KMS-11 (cell line): ENCODE measurements around the gene PLB1.

Source experiments
- H2AFZ ChIP-seq: fragments of 200-600 bp; sonication (generic); 2 replicates; pipeline ENCODE4 v1.6.1; 2016; ENCODE audit warnings: antibody characterized with exemption, mixed run types, low read depth
- H3K27ac ChIP-seq: fragments of 200-600 bp; sonication (generic); 2 replicates; pipeline ENCODE4 v1.6.1; 2016; ENCODE audit warnings: mild to moderate bottlenecking, mixed run types
- H3K27me3 ChIP-seq: fragments of 200-600 bp; sonication (generic); 2 replicates; pipeline ENCODE4 v1.6.1; 2017; ENCODE audit warnings: mild to moderate bottlenecking, low read depth, mixed run types, moderate library complexity; ENCODE audit not compliant: insufficient read depth
- H3K36me3 ChIP-seq: fragments of 200-600 bp; sonication (generic); 2 replicates; pipeline ENCODE4 v1.6.1; 2017; ENCODE audit warnings: mild to moderate bottlenecking, mixed run types; ENCODE audit not compliant: insufficient read depth
- H3K4me1 ChIP-seq: fragments of 200-600 bp; sonication (generic); 2 replicates; pipeline ENCODE4 v1.6.1; 2016; ENCODE audit warnings: mild to moderate bottlenecking, low read depth, mixed run types; ENCODE audit not compliant: poor library complexity, severe bottlenecking
- H3K4me2 ChIP-seq: fragments of 200-600 bp; sonication (generic); 2 replicates; pipeline ENCODE4 v1.7.0; 2016; ENCODE audit warnings: mild to moderate bottlenecking, mixed run types
- H3K4me3 ChIP-seq: fragments of 200-600 bp; sonication (generic); IDR thresholded peaks from 2 replicates; pipeline ENCODE4 v1.6.1; 2017; ENCODE audit warnings: low read depth, low read length, mixed read lengths; ENCODE audit not compliant: insufficient read depth
- H3K79me2 ChIP-seq: fragments of 200-600 bp; sonication (generic); 2 replicates; pipeline ENCODE4 v1.6.1; 2016; ENCODE audit warnings: low read depth, mixed run types; ENCODE audit not compliant: insufficient read depth
- H3K9ac ChIP-seq: fragments of 200-600 bp; sonication (generic); 2 replicates; pipeline ENCODE4 v1.6.1; 2016; ENCODE audit warnings: mild to moderate bottlenecking, mixed run types
- H4K20me1 ChIP-seq: fragments of 200-600 bp; sonication (generic); 2 replicates; pipeline ENCODE4 v1.6.1; 2016; ENCODE audit warnings: mild to moderate bottlenecking, mixed run types; ENCODE audit not compliant: insufficient read depth
- CTCF ChIP-seq: fragments of 200-600 bp; sonication (generic); conservative IDR thresholded peaks from 2 replicates; pipeline ENCODE4 v1.6.1; 2017; ENCODE audit warnings: low read depth, mild to moderate bottlenecking, antibody characterized with exemption, low read length, moderate library complexity, mixed read lengths

Gene PLB1

GRCh38 chr2:28556303-28556702, 60.4 kb downstream of the PLB1 start:
- Histone ChIP-seq H3K27me3 (no peaks in the 10 kb centered on the region), H3K4me1 (no peaks in the 10 kb centered on the region), H4K20me1 (no peaks in the 10 kb centered on the region), H3K27ac (no peak overlapping the region), H3K79me2 (no peaks in the 10 kb centered on the region), H3K4me2 (no peak overlapping the region), H3K4me3 (no peak overlapping the region), H2AFZ (no peak overlapping the region), H3K9ac (no peak overlapping the region), H3K36me3 (no peaks in the 10 kb centered on the region)
- TF ChIP-seq CTCF = no peak

DNA sequence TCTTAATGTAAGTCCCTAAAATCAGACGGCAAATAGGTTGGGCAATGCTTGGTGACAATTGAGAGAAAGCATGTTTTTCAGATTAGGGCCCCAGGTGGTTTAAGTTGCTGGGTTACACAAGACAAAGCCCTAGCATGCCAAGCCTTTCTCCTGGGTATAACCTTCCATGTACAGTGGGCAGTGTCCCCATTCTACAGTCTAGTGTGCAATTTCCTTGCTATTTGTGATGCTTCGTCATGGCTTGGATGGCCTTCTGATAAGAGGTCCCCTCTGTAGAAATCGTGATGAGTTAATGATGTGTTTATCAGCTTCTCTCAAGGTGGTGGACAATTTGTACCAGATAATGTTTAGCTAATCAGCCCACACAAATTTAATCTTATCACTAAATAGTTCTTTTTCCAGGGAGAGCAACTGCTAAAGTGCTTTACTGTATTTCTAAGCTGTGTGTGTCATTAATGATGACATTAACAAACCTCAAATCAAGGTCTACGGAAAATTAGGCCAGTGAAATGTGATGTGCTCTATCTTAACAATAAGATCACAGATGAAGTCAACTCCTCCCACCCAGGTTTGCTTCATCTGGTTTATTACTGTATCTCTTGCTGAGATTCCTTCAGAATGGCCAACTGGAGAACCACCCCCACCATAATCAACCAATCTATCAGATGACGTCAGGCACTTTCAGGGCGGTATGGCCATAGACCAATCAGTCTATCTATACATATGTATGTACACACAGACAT, 61.7 kb downstream of the PLB1 start:
- H3K4me1 ChIP-seq = no peaks in the 10 kb centered on the region
- no peak overlapping the region for H3K27ac ChIP-seq
- TF ChIP-seq CTCF = no peak

DNA sequence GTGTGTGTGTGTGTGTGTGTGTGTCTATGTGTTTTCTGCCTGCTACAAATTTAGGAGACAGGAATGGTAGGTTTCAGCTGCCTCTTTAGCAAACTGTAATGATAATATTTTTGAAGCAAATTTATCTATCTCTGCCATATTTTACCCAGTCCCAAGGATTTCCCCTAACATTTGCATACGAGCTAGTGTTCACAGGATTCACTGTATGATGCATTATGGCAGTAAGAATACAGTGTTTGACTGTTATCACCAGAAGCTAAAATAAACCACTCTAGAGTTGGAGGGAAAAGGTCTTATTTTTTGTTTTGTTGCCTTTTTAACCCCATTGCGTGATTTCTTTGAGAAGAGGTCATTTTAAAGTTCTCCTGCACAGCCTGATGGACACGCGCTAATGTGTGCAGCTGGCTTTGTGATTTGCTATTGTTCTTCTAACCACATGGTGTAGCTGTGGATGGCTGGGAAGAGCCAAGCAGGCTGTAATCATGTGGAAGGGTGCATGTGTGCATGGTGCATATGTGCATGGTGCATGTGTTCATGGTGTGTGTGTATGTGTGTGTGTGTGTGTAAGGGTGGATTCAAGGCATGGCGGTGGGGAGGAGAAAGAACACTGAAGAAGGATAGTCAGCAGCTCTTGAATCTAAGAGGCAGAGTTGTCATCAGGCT, 62.4 kb downstream of the PLB1 start:
- Histone ChIP-seq H4K20me1 (no peaks in the 10 kb centered on the region), H2AFZ (no peak overlapping the region), H3K79me2 (no peaks in the 10 kb centered on the region), H3K27ac (no peak overlapping the region), H3K4me3 (no peak overlapping the region), H3K9ac (no peak overlapping the region), H3K4me2 (no peak overlapping the region), H3K4me1 (no peaks in the 10 kb centered on the region), H3K27me3 (no peaks in the 10 kb centered on the region), H3K36me3 (no peaks in the 10 kb centered on the region)
- TF ChIP-seq CTCF = no peak

More for the DNA sequence above, 61.7 kb downstream of the PLB1 start:
- Histone ChIP-seq H3K4me3 (no peak overlapping the region), H3K9ac (no peak overlapping the region), H3K27me3 (no peaks in the 10 kb centered on the region), H3K79me2 (no peaks in the 10 kb centered on the region), H2AFZ (no peak overlapping the region), H4K20me1 (no peaks in the 10 kb centered on the region), H3K36me3 (no peaks in the 10 kb centered on the region), H3K4me2 (no peak overlapping the region)

- no peak overlapping the region for H3K27ac ChIP-seq
These were observed 63.1 kb downstream of the PLB1 start for GRCh38 chr2:28558918-28559317.

More at GRCh38 chr2:28558918-28559317, 63.1 kb downstream of the PLB1 start:
- no peak for TF ChIP-seq CTCF
- Histone ChIP-seq H3K4me1 (no peaks in the 10 kb centered on the region), H3K4me3 (no peak overlapping the region), H3K4me2 (no peak overlapping the region), H2AFZ (no peak overlapping the region), H3K79me2 (no peaks in the 10 kb centered on the region), H4K20me1 (no peaks in the 10 kb centered on the region), H3K27me3 (no peaks in the 10 kb centered on the region), H3K36me3 (no peaks in the 10 kb centered on the region), H3K9ac (no peak overlapping the region)
